ENCODE results near the gene FKBP6.
"Not testable (repeated sequence)": the region's sequence is repeated elsewhere in the genome, so short reads cannot be mapped to it uniquely, and the experiment has no call there.

- not testable (repeated sequence) for TF ChIP-seq CTCF (IDR thresholded peaks at IDR 0.05; ENCODE audit: low read length); EZH2 (optimal IDR thresholded peaks at IDR 0.05; ENCODE audit: low read depth, low read length); EZH2phosphoT487 (IDR thresholded peaks at IDR 0.05; ENCODE audit: low read length)
These were observed 48.3 kb downstream of the FKBP6 start for GRCh38 chr7:73376262-73376661.
